RPMI7951 (cell line): Measurements from ENCODE around the gene LMX1B. TPM values are rescaled to one million over a fixed set of nuclear protein-coding genes. Genes with fewer than 3 reads are reported as not detected.
"Not testable (repeated sequence)": the region's sequence is repeated elsewhere in the genome, so short reads cannot be mapped to it uniquely, and the experiment has no call there.

ENCODE experiments used
- DNase-seq: peaks from one replicate; pipeline ENCODE4 v3.0.0-alpha.2; 2012; ENCODE audit warnings: low read depth
- total RNA-seq: library from RNA; depleted of rRNA; stranded (reverse); fragments of >200 nt; shearing (Covaris generic); gene quantifications from 2 replicates; pipeline ENCODE4 v1.2.3, GENCODE V29; 2014; rRNA removed

LMX1B gene
- total RNA-seq: not detected in 2 replicates

GRCh38 chr9:126613651-126614050, at the start of gene LMX1B:
Gene LMX1B (plus strand): TSS chr9:126613928. CDS start chr9:126614450, 522 bp downstream.
- DNase-seq: peak; percentile 30

GRCh38 chr9:126564128-126564527, 49.6 kb upstream of the LMX1B start:
- DNase-seq: no peak

- DNase-seq: no peak
Observed at GRCh38 chr9:126564716-126565115, 49.0 kb upstream of the LMX1B start.

GRCh38 chr9:126565336-126566128, 48.2 kb upstream of the LMX1B start:
- DNase-seq: no peak

GRCh38 chr9:126569036-126569435, 44.7 kb upstream of the LMX1B start:
- DNase-seq: peak; percentile 63

GRCh38 chr9:126578029-126578428, 35.7 kb upstream of the LMX1B start:
- no peak for DNase-seq

- DNase-seq: not testable (repeated sequence)
Observed at GRCh38 chr9:126580319-126580718, 33.4 kb upstream of the LMX1B start.

DNA sequence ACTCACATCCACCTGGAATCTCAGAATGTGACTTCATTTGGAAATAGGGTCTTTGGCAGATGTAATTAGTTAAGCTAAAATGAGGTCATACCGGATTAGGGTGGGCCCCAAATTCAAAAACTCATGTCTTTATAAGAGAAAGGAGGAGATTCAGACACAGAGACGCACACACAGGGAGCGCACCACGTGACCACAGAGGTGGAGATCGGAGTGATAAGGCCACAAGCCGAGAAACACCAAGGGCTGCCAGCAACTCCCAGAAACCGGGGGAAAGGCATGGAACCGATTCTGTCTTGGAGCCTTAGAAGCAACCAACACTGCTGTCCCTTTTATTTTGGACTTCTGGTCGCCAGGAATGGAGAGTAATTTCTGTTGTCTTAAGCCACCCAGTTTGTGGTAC, 31.8 kb upstream of the LMX1B start:
- no peak for DNase-seq

GRCh38 chr9:126582427-126582826, 31.3 kb upstream of the LMX1B start:
- no peak for DNase-seq

GRCh38 chr9:126583144-126583760, 30.5 kb upstream of the LMX1B start:
- no peak for DNase-seq

DNA sequence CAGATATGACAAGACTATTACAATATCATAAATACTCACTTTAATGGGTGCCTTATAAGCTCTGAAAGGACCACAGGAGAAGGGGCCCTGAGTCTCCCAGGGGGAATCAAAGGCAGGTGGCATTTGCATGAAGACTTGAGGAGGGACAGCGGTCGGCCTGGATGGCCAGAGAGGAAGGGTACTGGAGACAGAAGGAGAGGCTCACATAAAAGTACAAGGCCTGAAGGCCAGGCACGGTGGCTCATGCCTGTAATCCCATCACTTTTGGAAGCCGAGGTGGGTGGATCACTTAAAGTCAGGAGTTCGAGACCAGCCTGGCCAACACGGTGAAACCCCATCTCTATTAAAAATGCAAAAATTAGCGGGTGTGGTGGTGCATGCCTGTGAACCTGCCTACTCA, 29.1 kb upstream of the LMX1B start:
- no peak for DNase-seq

DNA sequence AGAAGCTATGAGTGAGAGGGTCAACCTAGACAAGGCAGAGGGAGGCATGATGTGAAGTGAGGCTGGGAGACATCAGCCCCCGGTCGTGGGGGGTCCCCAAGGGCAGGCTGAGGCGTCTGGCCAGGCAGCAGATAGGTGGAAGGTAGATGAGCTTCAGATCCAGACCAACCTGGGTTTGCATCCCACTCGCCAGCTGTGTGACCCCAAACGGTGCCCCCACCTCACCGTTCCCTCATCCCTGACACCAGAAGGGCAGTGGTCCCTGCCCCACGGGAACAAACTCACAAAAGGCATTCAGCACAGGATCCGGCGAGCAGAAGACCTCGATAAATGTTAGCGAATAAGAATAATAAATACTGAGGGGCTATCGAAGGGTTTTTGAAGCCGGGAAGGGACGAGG, 27.5 kb upstream of the LMX1B start:
- no peak for DNase-seq

GRCh38 chr9:126587187-126588185, 26.2 kb upstream of the LMX1B start:
- DNase-seq: no peak

GRCh38 chr9:126588491-126589168, 25.1 kb upstream of the LMX1B start:
- DNase-seq: no peak

DNA sequence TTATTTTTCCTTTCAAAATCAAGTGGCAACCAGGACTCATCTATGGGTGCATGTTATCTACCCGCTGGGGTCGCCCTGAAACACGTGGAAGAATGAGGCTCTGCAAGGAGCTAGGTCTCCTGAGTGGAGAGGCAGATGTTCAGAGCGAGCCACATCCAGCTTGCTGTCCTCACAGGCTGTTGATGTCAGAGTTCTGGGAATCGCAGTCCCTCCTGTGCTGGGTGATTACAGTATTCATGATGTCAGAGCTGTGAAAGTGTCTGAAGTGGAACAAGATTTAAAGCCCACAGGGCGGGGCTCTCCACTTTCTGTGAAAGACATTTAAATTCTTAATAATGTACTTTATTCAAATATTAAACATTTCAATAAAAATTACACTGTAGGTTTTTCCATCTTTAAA, 24.4 kb upstream of the LMX1B start:
- no peak for DNase-seq

- DNase-seq: peak; percentile 26
Observed at GRCh38 chr9:126591083-126591482, 22.6 kb upstream of the LMX1B start.

- DNase-seq: no peak
Observed at GRCh38 chr9:126591922-126592321, 21.8 kb upstream of the LMX1B start.

GRCh38 chr9:126592461-126592860, 21.3 kb upstream of the LMX1B start:
- DNase-seq: no peak

- no peak for DNase-seq
Observed at GRCh38 chr9:126595982-126596381, 17.7 kb upstream of the LMX1B start.

- no peak for DNase-seq
Observed at GRCh38 chr9:126599047-126599650, 14.6 kb upstream of the LMX1B start.
